Left ventricle myocardium superior (tissue), 1 donor: ENCODE data around the gene HOXC12. TPM values are rescaled to one million over a fixed set of nuclear protein-coding genes. Genes with fewer than 3 reads are reported as not detected.

ENCODE experiments used
- ATAC-seq: fragments of 200-7000 bp; cut with Tn5 transposase; one replicate; pipeline ENCODE4 v1.9.1; 2020; ENCODE audit warnings: mild to moderate bottlenecking, moderate library complexity
- DNase-seq: peaks from one replicate; pipeline ENCODE4 v3.0.0-alpha.2; 2020
- intact Hi-C: fragments of 100-400 bp; cut with micrococcal nuclease; formaldehyde crosslinking; loops from one replicate; pipeline ENCODE4 v1.11.0; 2022
- total RNA-seq: library from RNA; stranded (reverse); fragmentation: NEBNext Ultra II Directional; extraction: Animal tissue kit (Norgen Biotek cat#: 25700); gene quantifications from one replicate; pipeline ENCODE4 v1.2.1, GENCODE V29; 2021
- donor health status: DM: no; HTN: yes; CAD: no; lungs with severe emphysema.

The HOXC12 gene
- total RNA-seq, 1 donor from 2014 or later = not detected

- ATAC-seq = no peak
- intact Hi-C loops = no loop called here
- no peak for DNase-seq
Observed at GRCh38 chr12:53939141-53940108, 15.3 kb upstream of the HOXC12 start.

GRCh38 chr12:53940443-53941014 lies 14.2 kb upstream of the HOXC12 start:
- ATAC-seq (no peak), DNase-seq (no peak)
- intact Hi-C loops = no loop called here

DNA sequence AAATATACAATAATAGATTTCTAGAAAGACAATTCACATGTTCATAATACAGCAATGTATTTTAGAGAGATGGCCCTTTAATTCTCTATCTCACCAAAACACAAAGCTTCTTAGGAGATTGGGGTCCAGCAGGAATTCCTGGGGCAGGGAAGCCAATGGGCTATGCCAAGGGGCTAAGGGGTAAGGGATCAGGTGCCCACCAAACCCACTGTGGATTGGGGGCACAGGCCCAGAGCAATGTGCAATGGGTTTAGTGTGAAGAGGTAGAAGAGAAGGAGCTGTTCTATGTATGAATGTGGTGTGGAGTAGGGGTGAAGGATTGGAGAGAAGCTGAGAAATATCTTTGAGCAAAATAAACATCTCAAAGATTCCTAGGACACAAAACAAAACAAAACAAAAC lies 13.5 kb upstream of the HOXC12 start:
- DNase-seq (no peak), ATAC-seq (no peak)
- intact Hi-C loops = no loop called here

DNA sequence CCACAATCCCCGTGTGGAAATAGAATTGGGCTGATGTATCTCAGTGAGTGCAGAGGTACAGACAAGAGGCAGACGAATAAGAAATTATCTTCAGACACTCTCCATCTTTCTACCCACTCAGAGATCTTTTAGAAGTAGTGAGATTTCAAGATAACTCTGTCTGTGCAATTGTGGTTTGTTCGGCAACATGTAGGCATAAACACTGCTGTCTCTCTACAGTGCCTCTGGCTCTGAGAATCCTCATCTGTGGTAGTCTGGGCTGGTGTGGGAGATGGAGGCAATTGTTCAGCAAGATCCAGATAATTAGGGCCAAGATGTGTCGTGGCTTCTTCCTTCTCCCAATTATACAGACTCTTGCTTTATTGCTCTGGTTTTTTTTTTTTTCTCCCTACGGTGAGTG lies 13.0 kb upstream of the HOXC12 start:
- DNase-seq (no peak), ATAC-seq (no peak)
- intact Hi-C loops = no loop called here

DNA sequence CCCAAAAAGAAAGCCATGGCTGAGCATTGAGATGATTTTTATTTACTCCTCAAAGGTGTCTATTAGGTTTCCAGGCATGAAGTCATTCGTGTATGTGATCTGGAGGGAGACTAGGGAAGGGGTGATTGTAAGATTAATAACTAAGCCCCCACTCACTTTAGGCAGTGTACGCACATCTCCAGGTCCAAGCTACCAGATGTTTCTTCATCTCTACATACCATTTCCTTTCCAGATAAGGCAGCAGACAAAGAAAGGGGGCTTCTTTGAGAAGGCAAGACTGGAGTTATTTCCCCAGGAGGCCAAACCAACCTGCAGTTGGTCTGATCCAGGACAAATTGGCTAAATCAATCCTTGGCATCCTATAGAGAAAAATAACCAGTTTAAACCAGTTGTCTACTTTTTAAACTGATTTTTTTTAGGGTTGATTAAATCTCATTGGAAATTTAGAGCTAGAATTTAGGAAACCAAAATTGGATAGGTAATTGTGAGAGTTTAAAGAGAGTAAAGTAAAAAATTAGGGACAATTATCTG lies 12.2 kb upstream of the HOXC12 start:
- intact Hi-C loops = no loop called here
- DNase-seq = no peak
- ATAC-seq = no peak

DNA sequence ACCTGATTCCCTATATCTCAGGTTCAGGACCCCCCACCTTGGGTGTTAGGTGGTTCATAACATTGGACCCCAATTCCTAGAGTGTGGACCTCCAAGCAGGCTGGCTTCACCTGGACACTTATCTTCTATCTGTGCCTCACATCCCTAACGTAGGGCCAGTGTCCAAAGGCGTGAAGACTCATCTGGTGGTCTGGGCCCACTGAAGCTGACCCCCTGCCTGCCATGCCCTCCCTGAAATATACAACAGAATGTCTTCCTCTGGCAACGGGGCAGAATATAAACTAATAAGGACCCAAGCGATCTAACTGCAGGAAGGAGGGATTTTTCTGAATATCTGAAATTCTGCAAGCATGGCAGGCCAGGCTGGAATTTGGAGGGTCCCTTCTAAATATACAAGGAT lies 10.5 kb upstream of the HOXC12 start:
- ATAC-seq = no peak
- no peak for DNase-seq
- intact Hi-C loops = no loop called here

GRCh38 chr12:53944907-53945847 lies 9.5 kb upstream of the HOXC12 start:
- DNase-seq (no peak), ATAC-seq (no peak)
- intact Hi-C loops = no loop called here

GRCh38 chr12:53947743-53948142 lies 7.0 kb upstream of the HOXC12 start:
- intact Hi-C loops = no loop called here
- ATAC-seq (no peak), DNase-seq (no peak)

GRCh38 chr12:53948650-53949593 lies 5.8 kb upstream of the HOXC12 start:
- ATAC-seq = no peak
- intact Hi-C loops = no loop called here
- no peak for DNase-seq

DNA sequence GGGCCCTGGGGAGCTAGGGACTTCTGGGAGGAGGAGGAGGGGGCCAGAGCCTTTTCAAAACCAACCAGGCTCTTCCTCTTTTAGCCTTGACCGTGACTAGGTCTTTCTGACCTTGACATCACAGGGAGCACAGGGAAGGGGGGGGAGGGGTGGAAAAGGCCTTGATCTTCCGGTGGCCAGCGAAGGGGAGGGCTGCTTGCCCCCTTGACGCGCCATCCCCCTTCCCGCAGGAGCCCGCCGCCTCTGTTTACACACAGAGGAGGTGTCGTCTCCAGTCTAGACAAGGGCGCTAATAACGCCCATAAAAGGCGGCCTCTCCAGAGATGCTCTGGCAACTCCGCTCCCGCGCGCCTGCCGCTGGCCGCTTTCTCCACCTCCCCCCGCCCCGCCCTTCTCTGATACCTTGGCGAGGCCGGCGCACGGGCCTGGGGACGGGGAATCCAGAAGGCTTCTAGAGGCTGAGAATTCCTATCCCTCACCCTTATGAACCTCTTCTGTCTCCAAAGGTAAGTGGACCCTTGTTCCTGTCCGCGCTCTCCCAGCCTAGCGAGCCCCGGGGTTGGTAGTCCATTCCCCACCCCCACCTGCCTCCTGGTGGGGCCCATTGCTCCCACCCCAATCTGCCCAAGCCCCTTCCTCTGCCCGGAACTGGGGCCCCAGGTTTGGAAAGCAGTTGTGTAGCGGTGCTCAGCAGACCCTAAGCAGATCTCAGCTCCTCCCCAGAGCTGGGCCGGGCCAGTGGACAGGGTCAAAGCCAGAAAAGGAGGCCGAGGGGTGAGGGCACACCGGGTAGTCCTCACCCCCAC lies 4.9 kb upstream of the HOXC12 start:
- DNase-seq = no peak
- intact Hi-C loops = no loop called here
- ATAC-seq = no peak

DNA sequence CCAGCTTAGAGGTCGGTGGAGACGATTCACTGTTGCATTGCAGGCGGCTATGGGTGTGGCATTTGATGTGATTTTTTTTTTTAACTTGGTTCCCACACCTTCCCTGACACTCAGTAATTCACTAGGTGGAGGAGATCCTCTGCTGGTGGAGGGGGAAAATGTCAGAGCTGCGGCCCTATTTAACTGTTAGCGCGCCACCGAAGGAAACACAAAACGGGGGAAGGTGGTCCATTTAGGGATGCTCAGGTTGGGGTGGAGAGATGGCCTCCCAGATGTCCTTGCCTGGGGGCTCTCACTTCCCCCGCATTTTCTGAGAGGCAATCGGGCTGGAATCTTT lies 4.3 kb upstream of the HOXC12 start:
- ATAC-seq (no peak), DNase-seq (no peak)
- intact Hi-C loops = no loop called here

DNA sequence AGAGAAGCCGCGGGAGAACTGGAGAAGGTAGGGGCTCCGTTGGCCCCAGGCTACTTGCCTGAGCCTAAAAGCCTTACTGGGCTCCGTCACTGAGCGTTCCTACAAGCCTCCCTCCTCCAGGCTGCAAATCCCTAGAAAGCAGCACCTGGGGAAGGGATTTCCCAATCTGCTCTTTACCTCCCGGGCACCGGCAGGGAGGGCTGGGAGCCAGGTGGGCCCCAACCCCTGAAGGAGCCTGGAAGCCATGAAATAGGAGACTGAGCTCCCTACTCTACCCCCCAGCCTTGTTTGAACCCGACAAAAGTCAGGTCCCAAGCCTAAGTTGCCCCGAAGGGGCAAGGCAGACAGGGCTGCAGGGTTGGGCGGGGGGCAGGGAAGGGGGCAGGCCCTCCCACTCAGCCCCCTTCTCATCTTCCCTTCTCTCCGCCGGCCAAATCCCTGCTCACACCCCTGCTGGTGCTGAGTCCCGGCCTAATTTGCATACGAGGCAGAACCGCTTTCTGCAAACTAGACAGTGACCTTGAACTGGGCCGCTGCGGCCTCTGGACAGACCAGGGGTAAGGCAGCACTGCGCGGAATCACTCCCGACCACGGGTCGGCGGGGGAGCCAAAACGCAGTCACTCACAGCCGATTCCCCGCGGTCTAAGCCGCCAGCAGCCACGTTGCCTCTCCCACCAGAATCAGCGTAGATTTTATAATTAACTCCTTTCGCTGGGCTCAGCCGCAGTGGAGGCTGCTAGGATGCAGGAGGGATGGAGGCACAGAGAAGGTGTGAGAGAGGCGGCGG lies 3.7 kb upstream of the HOXC12 start:
- no peak for ATAC-seq
- no peak for DNase-seq
- intact Hi-C loops = no loop called here

DNA sequence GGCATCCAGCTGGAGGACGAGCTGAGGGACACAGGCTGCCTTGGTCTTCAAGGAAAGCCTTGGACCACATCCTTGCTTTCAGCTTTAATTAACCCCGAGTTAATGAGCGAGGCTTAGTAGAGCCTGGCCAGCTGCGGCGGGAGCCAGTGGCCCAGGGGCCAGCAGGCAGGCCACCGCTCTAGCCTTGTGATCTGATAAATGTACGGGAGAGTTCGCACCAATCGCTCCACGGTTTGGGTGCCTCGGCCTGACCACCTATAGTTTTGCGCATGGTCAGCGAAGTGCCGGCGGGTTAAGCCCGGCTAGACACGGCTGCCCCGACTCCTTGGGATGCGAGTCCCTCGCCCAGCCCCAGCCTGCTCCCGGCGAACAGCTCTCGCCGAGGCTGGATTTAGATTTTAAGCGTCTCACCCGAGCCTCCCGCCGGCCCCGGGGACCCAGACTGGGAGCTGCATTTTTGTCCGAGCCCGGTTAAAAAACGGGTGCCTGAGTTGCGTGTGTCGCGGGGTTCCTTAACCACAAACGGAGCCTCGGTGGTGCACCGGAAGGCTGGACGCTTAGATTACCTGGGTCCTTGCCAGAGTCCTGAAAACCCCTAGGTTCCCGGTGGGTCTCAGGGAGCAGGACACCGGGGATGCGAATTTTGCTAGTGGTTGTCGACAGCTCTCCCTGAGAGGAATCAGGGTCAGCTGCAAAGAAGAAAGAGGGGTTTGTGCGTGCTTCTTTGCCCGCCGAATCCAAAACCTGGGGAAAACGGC lies 2.9 kb upstream of the HOXC12 start:
- ATAC-seq (no peak), DNase-seq (no peak)
- intact Hi-C loops = no loop called here

- intact Hi-C loops = no loop called here
- no peak for DNase-seq
- no peak for ATAC-seq
Observed at GRCh38 chr12:53952335-53952694, 2.4 kb upstream of the HOXC12 start.

DNA sequence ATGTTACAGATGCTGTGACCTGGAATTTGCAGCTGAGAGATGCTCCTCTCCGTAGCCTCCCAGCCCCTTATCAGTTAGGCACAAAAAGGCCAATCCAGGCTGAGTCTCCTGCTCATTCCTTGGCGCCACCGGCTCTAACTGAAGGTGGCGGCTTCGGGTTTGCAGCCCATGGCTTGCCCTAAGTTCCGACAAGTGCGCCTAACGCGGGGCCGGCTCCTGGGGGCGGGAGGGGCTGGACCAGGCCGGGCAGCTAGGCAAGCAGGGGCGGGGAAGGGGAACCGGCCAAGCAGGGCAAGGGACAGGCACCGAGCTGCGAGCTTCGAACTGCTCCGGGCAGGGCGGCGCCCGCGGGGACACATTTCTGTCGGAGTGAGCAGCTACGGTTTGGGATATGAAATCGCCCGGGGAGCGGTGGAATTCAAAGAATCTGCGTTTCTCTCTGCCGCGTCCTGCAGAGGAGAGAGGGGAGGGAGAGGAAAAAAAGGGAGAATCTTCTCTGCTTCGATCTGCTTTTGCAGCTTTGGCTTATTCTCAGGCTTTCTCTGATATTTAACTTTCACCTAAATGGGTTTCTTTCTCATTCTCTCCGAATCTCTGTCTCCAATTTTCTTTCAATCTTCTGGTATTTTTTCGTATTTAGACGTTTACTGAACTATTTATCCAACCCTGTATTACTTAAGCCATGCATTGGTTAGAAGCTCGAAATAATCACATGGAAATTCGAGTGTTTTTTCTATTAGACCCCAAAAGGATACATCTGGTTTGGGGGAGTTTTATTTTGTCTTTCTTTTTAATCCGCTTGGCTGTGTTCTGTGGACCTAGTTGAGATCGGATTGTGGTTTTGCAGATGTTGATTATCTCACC lies 1.6 kb upstream of the HOXC12 start:
- no peak for DNase-seq
- no peak for ATAC-seq
- intact Hi-C loops = no loop called here
